HEK293T (cell line): ENCODE measurements around the gene INAFM1.

Experiments
- ARNT ChIP-seq: fragments of 450-650 bp; IDR thresholded peaks from 2 replicates; pipeline ENCODE4 v1.6.1; 2017; ENCODE audit warnings: mild to moderate bottlenecking
- FOXM1 ChIP-seq: fragments of 450-650 bp; IDR thresholded peaks from 2 replicates; pipeline ENCODE4 v1.6.1; 2017; ENCODE audit warnings: mild to moderate bottlenecking, borderline replicate concordance
- HDGF ChIP-seq: fragments of 450-650 bp; IDR thresholded peaks from 2 replicates; pipeline ENCODE4 v1.6.1; 2017; ENCODE audit warnings: antibody characterized with exemption, borderline replicate concordance
- TARDBP ChIP-seq: fragments of 450-650 bp; IDR thresholded peaks from 2 replicates; pipeline ENCODE4 v1.6.1; 2016

DNA sequence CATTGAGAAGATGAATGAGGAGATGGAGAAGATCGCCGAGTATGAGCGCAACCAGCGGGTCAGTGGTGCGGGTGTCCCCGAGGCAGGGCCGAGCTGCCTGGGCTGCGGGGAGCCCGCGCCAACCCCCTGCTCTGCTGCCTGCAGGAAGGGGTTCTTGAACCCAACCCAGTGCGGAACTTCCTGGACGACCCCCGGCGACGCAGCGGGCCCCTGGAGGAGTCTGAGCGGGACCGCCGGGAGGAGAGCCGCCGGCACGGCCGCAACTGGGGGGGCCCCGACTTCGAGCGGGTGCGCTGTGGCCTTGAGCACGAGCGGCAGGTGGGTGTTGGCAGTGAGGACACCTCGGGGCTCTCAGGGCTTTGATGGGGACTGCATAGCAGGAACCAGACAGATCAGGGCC lies 10.1 kb upstream of the INAFM1 start:
- TF ChIP-seq ARNT (no peak), HDGF (no peak), FOXM1 (no peak), TARDBP (no peak)
